Measurements from ENCODE around the gene DYNLT1.
"Not testable (repeated sequence)": the region's sequence is repeated elsewhere in the genome, so short reads cannot be mapped to it uniquely, and the experiment has no call there.

Gene DYNLT1

DNA sequence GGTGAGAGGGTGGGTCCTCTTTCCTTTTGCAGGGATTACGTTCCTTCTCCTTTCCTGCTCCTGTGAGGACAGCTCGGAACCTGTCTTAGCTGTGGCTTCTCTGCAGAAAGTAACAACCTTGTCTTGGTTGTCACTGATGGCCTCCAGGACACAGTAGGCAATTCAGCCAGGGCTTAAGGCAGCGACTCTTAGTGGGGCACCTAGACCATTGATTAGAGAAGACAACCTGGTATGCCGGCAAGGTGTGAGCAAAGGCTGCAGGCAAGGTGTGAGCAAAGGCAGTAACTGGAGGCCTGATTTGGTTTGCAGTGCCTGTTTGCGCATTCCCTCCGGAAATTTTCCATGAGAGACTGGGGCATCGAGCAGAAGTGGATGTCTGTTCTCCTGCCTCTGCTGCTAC is 37.6 kb downstream of the DYNLT1 start:
- H3K36me3 ChIP-seq (ENCODE audit: insufficient read depth, low read length) = peaks cover 47% of the 10 kb centered on the region
- H2AFZ ChIP-seq (ENCODE audit: low read depth, low read length) = no peak overlapping the region
- H3K4me1 ChIP-seq (ENCODE audit: insufficient read depth, low read length) = no peaks in the 10 kb centered on the region

DNA sequence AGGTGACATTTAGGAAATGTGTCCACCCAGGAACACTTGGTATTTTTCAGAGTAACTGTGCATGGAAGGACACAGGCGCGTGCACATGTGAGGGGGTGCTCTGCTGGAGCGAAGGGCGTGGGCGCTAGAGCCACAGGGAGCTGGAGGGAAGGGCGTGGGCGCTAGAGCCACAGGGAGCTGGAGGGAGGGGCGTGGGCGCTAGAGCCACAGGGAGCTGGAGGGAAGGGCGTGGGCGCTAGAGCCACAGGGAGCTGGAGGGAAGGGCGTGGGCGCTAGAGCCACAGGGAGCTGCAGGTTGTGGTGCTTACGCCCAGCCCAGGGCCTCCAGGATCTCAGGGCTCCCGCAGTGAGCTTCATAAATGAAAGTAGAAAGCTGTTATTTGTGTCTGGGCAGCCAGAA is 38.5 kb downstream of the DYNLT1 start:
- not testable (repeated sequence) for H3K27me3 ChIP-seq (ENCODE audit: insufficient read depth, low read length); H3K4me3 ChIP-seq (ENCODE audit: low read length); H3K4me1 ChIP-seq (ENCODE audit: insufficient read depth, low read length); H3K9me3 ChIP-seq (ENCODE audit: low read length); H2AFZ ChIP-seq (ENCODE audit: low read depth, low read length)
- H3K36me3 ChIP-seq (ENCODE audit: insufficient read depth, low read length) = peaks cover 44% of the 10 kb centered on the region

More for the DNA sequence above, 37.6 kb downstream of the DYNLT1 start:
- Histone ChIP-seq H3K9me3 (ENCODE audit: low read length) (no peaks in the 10 kb centered on the region), H3K27me3 (ENCODE audit: insufficient read depth, low read length) (no peaks in the 10 kb centered on the region), H3K4me3 (ENCODE audit: low read length) (no peak overlapping the region)

DNA sequence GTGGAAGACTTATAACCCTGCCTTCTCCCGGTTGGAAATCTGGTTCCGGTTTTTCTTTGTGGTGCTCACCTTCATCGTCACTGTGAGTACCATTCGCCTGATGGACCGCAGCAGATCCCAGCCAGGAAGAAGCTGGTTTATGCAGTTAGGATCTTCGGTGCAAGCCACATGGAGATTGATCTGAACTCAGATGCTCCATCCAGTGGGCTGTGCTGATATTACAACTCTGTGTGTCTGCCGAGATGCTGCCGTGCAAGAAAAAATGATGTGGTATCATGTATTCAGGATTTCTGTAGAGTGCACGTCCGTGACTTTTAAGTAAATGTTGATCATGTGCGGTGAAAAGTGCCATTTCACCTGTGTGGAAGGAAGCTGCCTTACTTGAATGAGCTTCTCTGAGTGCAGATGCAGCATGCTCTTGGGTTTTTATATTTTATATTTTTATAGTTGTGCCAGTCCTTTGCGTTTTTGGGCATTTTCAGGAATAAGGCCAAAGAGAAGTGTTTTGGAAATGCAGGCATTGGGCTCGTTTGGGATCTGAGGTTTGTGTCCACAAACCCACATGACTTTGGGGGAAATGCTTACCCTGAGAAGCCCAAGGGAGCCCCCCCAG is 39.2 kb downstream of the DYNLT1 start:
- Histone ChIP-seq H3K36me3 (ENCODE audit: insufficient read depth, low read length) (peaks cover 37% of the 10 kb centered on the region), H3K4me3 (ENCODE audit: low read length) (no peak overlapping the region), H3K4me1 (ENCODE audit: insufficient read depth, low read length) (no peaks in the 10 kb centered on the region), H2AFZ (ENCODE audit: low read depth, low read length) (no peak overlapping the region), H3K9me3 (ENCODE audit: low read length) (no peaks in the 10 kb centered on the region), H3K27me3 (ENCODE audit: insufficient read depth, low read length) (no peaks in the 10 kb centered on the region)

DNA sequence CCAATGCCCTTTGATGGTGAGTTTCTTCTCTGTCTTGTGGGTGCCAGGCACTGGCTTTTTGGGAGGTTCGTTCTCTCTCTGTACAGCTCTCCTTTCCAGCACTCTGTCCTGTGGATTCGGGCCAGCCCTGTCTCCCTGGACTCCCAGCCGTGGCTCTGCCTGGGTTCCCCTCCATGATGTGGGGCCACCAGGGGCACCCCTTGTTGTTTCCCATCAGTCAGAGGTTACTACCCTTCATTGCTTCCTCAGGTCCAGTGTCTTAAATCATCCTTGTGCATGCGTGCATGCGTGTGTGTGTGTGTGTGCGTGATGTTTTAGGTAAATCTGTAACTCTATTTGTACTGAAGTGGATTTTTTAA is 40.5 kb downstream of the DYNLT1 start:
- Histone ChIP-seq H3K27me3 (ENCODE audit: insufficient read depth, low read length) (no peaks in the 10 kb centered on the region), H3K4me3 (ENCODE audit: low read length) (no peak overlapping the region), H3K9me3 (ENCODE audit: low read length) (no peaks in the 10 kb centered on the region), H3K4me1 (ENCODE audit: insufficient read depth, low read length) (no peaks in the 10 kb centered on the region), H2AFZ (ENCODE audit: low read depth, low read length) (no peak overlapping the region), H3K36me3 (ENCODE audit: insufficient read depth, low read length) (peaks cover 31% of the 10 kb centered on the region)

DNA sequence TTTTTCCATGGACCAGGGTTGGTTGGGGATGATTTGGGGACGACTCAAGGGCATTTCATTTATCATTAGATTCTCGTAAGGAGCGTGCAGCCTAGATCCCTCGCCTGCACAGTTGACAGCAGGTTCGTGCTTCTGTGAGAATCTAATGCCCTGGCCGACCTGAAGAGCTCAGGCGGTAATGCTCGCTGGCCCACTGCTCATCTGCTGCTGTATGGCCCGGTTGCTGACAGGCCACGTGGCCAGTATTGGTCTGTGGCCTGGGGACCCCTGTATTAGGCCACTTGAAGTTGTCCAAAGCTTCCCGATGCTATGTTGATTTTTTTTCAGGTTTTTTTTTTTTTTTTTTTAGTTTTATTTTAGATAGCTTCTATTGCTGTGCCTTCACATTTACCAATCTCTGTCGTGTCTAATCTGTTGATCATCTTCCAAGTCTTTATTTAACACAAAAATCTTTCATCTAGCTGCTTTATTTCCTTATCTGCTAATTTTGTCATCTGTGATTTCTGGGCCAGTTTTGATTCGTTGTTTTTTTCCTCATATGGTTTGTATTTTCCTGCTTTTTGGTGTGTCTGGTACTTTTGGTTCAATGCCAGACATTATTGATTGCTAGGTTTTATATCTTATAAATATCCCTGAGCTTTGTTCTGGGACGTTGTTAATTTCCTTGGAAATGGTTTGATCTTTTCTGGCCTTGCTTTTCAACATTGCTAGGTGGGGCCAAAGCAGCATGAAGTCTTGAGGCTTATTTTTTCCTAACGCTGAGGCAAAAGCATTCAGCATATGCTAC is 41.1 kb downstream of the DYNLT1 start:
- Histone ChIP-seq H3K4me3 (ENCODE audit: low read length) (no peak overlapping the region), H2AFZ (ENCODE audit: low read depth, low read length) (no peak overlapping the region), H3K4me1 (ENCODE audit: insufficient read depth, low read length) (no peaks in the 10 kb centered on the region), H3K9me3 (ENCODE audit: low read length) (no peaks in the 10 kb centered on the region), H3K27me3 (ENCODE audit: insufficient read depth, low read length) (no peaks in the 10 kb centered on the region), H3K36me3 (ENCODE audit: insufficient read depth, low read length) (peaks cover 29% of the 10 kb centered on the region)

DNA sequence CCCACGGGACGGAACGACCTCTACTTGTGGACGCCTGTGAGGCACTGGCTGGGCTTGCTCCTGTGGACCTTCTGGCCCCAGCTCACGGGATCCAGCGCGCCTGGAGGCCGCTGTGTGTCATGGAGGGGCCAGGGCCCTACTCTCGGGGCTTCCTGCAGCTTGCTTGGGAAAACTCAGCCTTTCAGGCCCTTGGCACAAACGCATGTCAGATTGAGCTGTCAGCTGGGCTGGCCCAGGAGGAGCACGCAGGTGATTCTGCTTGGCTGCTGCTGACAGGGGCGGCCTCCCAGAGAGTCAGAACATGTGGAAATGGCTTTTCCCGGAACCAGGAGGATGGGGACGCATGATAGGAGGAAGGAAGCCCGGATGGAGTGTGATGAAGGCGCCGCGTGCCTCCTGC is 44.9 kb downstream of the DYNLT1 start:
- H3K36me3 ChIP-seq (ENCODE audit: insufficient read depth, low read length) = peaks cover 27% of the 10 kb centered on the region
- no peak overlapping the region for H3K4me3 ChIP-seq (ENCODE audit: low read length)
- no peaks in the 10 kb centered on the region for H3K4me1 ChIP-seq (ENCODE audit: insufficient read depth, low read length)
- no peaks in the 10 kb centered on the region for H3K27me3 ChIP-seq (ENCODE audit: insufficient read depth, low read length)
- no peak overlapping the region for H2AFZ ChIP-seq (ENCODE audit: low read depth, low read length)
- no peaks in the 10 kb centered on the region for H3K9me3 ChIP-seq (ENCODE audit: low read length)

DNA sequence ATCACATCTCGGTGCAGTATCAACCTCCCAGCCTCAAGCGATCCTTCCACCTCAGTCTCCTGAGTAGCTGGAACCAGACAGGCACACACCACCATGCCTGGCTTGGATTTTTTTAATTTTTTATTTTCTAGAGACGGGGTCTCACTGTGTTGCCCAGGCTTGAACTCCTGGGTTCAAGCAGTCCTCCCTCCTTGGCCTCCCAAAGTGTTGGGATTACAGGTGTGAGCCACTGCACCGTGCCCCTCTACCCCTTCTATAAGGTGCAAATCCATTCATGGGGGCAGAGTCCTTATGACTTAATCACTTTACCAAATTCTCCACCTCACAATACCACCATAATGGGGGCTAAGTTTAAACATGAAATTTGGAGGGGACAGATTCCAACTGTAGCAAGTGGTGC is 47.0 kb downstream of the DYNLT1 start:
- H3K27me3 ChIP-seq (ENCODE audit: insufficient read depth, low read length) = no peaks in the 10 kb centered on the region
- H2AFZ ChIP-seq (ENCODE audit: low read depth, low read length) = no peak overlapping the region
- peaks cover 34% of the 10 kb centered on the region for H3K36me3 ChIP-seq (ENCODE audit: insufficient read depth, low read length)
- no peak overlapping the region for H3K4me3 ChIP-seq (ENCODE audit: low read length)
- no peaks in the 10 kb centered on the region for H3K4me1 ChIP-seq (ENCODE audit: insufficient read depth, low read length)
- no peaks in the 10 kb centered on the region for H3K9me3 ChIP-seq (ENCODE audit: low read length)

DNA sequence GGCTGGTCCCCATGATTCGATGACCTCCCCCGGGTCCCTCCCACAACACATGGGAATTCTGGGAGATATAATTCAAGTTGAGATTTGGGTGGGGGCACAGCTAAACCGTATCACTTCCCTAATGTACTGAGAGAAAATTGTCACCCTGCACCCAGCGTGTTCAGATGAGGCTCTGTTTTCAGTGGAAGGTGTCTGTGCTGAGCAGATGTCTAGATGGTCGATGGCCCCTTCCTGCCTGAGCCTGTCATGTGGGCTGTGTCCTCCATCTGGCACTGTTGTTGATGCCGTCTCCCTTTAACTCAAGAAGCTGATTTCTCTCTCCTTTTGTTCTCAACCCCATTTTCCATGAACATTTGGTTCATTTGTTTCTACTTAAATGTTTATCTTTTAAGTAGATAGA is 47.7 kb downstream of the DYNLT1 start:
- Histone ChIP-seq H3K36me3 (ENCODE audit: insufficient read depth, low read length) (peaks cover 40% of the 10 kb centered on the region), H3K9me3 (ENCODE audit: low read length) (no peaks in the 10 kb centered on the region)

DNA sequence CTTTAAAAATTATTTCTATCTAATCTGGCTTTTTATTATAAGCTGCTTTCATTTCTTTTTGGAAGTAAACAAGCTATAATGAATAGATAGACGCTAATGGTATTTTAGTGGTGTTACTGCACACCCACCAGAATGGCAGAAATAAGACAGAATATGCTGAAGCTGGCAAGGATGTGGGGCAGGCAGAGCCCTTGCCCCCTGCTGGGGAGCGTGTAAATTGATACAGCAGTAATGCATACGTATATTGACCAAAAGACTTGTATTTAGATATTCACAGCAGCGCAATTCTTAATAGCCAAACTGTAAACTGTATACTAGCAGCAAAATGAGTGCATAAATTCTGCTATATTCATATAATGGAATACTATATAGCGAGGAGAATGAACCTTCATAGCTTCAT is 49.3 kb downstream of the DYNLT1 start:
- H3K36me3 ChIP-seq (ENCODE audit: insufficient read depth, low read length) = peaks cover 50% of the 10 kb centered on the region
- H2AFZ ChIP-seq (ENCODE audit: low read depth, low read length) = no peak overlapping the region
- no peaks in the 10 kb centered on the region for H3K4me1 ChIP-seq (ENCODE audit: insufficient read depth, low read length)
- H3K9me3 ChIP-seq (ENCODE audit: low read length) = no peaks in the 10 kb centered on the region
- no peak overlapping the region for H3K4me3 ChIP-seq (ENCODE audit: low read length)
- H3K27me3 ChIP-seq (ENCODE audit: insufficient read depth, low read length) = no peaks in the 10 kb centered on the region

More for the DNA sequence above, 47.7 kb downstream of the DYNLT1 start:
- no peaks in the 10 kb centered on the region for H3K4me1 ChIP-seq (ENCODE audit: insufficient read depth, low read length)
- H3K27me3 ChIP-seq (ENCODE audit: insufficient read depth, low read length) = no peaks in the 10 kb centered on the region
- no peak overlapping the region for H3K4me3 ChIP-seq (ENCODE audit: low read length)
- no peak overlapping the region for H2AFZ ChIP-seq (ENCODE audit: low read depth, low read length)

DNA sequence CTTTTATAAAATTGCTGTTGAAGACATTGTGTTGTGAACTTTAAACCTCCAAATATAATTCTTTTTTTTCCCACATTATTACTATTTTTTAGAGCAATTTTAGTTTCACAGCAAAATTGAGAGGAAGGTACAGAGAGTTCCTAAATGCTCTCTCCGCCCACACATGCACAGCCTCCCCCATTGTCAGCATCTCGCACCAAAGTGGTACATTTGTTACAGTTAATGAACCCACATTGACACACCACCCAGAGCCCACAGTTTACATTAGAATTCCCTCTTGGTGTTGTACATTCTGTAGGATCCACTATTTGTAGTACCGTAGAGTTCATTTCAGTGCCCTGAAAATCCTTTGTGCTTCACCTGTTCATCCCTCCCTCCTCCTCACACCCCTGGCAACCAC is 50.9 kb downstream of the DYNLT1 start:
- no peaks in the 10 kb centered on the region for H3K4me1 ChIP-seq (ENCODE audit: insufficient read depth, low read length)
- H3K4me3 ChIP-seq (ENCODE audit: low read length) = no peak overlapping the region
- no peaks in the 10 kb centered on the region for H3K9me3 ChIP-seq (ENCODE audit: low read length)
- H3K27me3 ChIP-seq (ENCODE audit: insufficient read depth, low read length) = no peaks in the 10 kb centered on the region
- no peak overlapping the region for H2AFZ ChIP-seq (ENCODE audit: low read depth, low read length)
- peaks cover 54% of the 10 kb centered on the region for H3K36me3 ChIP-seq (ENCODE audit: insufficient read depth, low read length)

DNA sequence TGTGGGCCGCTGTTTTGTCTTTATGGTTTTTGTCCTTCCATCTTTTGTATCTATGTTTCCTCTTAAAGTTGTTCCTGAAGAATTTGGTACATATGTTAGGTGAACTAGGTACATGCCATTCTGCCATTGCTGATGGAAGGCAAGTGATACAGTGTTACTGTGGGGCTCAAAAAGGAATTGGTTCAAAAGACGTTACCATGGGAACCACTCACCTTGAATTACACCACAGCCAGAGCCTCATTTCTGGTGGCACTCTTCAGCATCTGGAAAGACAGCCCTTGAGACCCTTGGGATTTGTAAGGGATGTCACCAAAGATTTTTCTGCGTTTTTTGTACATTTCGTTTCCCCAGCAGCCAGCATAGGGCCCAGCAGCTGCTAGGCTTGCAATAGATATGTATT is 52.7 kb downstream of the DYNLT1 start:
- peaks cover under 1% of the 10 kb centered on the region for H3K9me3 ChIP-seq (ENCODE audit: low read length)
- H3K4me3 ChIP-seq (ENCODE audit: low read length) = no peak overlapping the region
- no peak overlapping the region for H2AFZ ChIP-seq (ENCODE audit: low read depth, low read length)
- H3K27me3 ChIP-seq (ENCODE audit: insufficient read depth, low read length) = no peaks in the 10 kb centered on the region
- H3K4me1 ChIP-seq (ENCODE audit: insufficient read depth, low read length) = no peaks in the 10 kb centered on the region
- peaks cover 60% of the 10 kb centered on the region for H3K36me3 ChIP-seq (ENCODE audit: insufficient read depth, low read length)

DNA sequence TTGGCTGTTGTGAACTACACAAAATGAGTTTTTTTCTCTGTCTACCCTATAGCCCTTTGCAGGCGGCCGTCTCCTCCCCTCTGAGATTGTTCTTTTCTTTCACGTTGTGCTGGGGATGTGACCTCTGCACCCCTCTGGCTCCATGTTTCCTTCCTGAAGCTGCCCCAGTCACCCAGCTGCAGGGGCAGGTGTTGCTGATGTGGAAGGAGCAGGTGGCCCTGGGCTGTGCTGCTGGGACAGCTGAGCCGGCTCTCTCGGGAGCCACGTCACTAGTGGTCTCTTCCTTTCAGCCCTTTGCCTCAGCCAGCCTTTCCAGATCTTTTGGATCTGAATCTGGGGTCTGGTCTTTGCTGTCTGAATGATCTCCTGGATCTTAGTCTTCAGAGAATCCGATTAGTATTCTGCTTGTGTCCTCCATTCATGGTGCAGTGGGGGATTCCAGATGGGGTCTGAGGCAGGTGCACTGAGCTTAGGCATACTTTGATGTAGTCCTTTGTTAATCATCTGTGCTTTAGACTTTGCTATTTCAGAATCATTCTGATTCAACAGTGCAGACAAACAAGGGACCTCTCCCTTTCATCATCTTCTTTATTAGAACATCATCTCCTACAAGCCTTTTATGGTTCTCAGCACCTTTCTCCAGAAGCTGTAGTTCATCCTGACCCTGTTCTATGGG is 53.3 kb downstream of the DYNLT1 start:
- Histone ChIP-seq H3K27me3 (ENCODE audit: insufficient read depth, low read length) (no peaks in the 10 kb centered on the region), H3K4me3 (ENCODE audit: low read length) (no peak overlapping the region), H3K9me3 (ENCODE audit: low read length) (peaks cover 5% of the 10 kb centered on the region), H3K4me1 (ENCODE audit: insufficient read depth, low read length) (no peaks in the 10 kb centered on the region), H2AFZ (ENCODE audit: low read depth, low read length) (no peak overlapping the region), H3K36me3 (ENCODE audit: insufficient read depth, low read length) (peaks cover 65% of the 10 kb centered on the region)

DNA sequence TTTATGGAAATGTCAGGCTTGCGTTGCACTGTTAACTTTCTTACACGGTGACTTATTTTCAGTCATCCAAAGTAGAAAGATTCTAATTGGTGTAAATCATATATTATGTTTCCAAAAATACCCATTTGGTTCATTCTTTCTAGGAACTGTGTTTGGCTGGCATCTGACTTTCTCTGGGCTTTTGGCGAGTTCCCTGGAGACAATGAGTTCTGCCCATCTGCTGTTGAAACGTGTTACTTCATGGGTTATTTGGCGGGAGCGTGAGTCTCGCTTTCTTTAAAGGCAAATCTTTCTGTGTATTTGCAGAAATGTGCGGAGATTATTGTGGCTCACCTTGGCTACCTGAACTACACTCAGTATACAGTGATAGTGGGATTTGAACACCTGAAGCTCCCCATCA is 55.2 kb downstream of the DYNLT1 start:
- Histone ChIP-seq H3K9me3 (ENCODE audit: low read length) (peaks cover 9% of the 10 kb centered on the region), H3K4me3 (ENCODE audit: low read length) (no peak overlapping the region), H3K36me3 (ENCODE audit: insufficient read depth, low read length) (peaks cover 72% of the 10 kb centered on the region), H3K4me1 (ENCODE audit: insufficient read depth, low read length) (no peaks in the 10 kb centered on the region), H2AFZ (ENCODE audit: low read depth, low read length) (no peak overlapping the region), H3K27me3 (ENCODE audit: insufficient read depth, low read length) (no peaks in the 10 kb centered on the region)

Data from neuron (in vitro differentiated cells).